HepG2 (cell line): Measurements from ENCODE around the gene CLIP2.

ENCODE experiments used
- ELF1 ChIP-seq: sonication (generic); formaldehyde crosslinking; IDR thresholded peaks from 2 replicates; pipeline ENCODE4 v1.4.0; 2020; ENCODE audit warnings: missing genetic modification reagents
- FOXA1 ChIP-seq, 2 experiments: fragments of 450-650 bp in 1 of 2; sonication (generic) in 1 of 2; formaldehyde crosslinking in 1 of 2; IDR thresholded peaks; 2 replicates each; pipeline versions ENCODE4 v1.4.0 to v1.6.1; 2016 to 2020; ENCODE audit warnings: missing genetic modification reagents in 1 of 2
- KDM5A ChIP-seq: fragments of 200-600 bp; sonication (generic); IDR thresholded peaks from 2 replicates; pipeline ENCODE4 v1.7.0; 2018; ENCODE audit warnings: antibody characterized with exemption, mild to moderate bottlenecking, low read length, borderline replicate concordance
- TCF7L2 ChIP-seq: IDR thresholded peaks from 2 replicates; pipeline ENCODE4 v1.6.1; 2011; ENCODE audit warnings: mild to moderate bottlenecking, low read depth, low read length, moderate library complexity
- ZNF20 ChIP-seq: sonication (generic); formaldehyde crosslinking; IDR thresholded peaks from 2 replicates; pipeline ENCODE4 v1.4.0; 2020; ENCODE audit warnings: mild to moderate bottlenecking, moderate library complexity, missing genetic modification reagents

DNA sequence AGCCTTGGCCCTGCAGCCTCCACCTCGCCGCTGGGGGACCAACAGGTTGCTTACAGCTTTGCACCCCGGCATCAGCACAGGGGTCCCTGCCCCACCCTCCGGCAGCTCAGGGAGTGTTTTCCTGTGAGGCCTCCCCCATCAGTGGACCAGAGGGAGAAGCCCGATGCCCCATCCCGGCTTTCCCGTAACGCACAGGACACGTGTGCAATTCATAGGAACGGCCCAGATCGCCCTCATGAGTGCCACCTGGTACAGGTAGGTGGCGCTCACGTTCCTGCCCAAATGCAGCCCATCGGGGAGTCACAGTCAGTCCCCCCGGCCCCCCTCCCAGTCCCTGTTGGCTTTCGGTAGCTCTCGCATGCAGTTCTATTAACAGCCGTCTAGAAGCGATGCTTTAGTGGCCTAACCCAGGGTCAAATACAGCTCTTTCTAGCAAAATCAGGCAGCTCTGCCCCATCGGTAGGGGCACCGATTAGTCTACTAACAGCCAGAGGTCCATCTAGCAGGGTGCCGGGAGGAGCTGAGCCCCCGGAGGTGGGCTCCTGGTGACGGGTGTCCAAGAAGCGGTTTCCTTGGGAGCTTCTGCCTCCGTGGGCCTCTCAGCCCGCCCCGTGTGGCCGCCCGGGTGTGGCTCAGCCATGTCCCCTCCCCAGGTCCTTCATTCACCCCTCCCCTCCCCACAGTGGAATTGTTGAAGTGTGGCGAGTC is 116.1 kb downstream of the CLIP2 start:
- no peak for TF ChIP-seq TCF7L2
- no peak for TF ChIP-seq ZNF20 (CRISPR knock-in tag)
- no peak for TF ChIP-seq FOXA1 (IDR thresholded peaks at IDR 0.05)
- no peak for TF ChIP-seq FOXA1 (CRISPR knock-in tag; IDR thresholded peaks at IDR 0.05)
- no peak for TF ChIP-seq KDM5A
- no peak for TF ChIP-seq ELF1
